Femur (tissue), 1 donor: ENCODE measurements around the gene IPO8.

Source experiments
- DNase-seq: peaks from one replicate; pipeline ENCODE4 v3.0.0-alpha.2; 2017

IPO8 gene

DNA sequence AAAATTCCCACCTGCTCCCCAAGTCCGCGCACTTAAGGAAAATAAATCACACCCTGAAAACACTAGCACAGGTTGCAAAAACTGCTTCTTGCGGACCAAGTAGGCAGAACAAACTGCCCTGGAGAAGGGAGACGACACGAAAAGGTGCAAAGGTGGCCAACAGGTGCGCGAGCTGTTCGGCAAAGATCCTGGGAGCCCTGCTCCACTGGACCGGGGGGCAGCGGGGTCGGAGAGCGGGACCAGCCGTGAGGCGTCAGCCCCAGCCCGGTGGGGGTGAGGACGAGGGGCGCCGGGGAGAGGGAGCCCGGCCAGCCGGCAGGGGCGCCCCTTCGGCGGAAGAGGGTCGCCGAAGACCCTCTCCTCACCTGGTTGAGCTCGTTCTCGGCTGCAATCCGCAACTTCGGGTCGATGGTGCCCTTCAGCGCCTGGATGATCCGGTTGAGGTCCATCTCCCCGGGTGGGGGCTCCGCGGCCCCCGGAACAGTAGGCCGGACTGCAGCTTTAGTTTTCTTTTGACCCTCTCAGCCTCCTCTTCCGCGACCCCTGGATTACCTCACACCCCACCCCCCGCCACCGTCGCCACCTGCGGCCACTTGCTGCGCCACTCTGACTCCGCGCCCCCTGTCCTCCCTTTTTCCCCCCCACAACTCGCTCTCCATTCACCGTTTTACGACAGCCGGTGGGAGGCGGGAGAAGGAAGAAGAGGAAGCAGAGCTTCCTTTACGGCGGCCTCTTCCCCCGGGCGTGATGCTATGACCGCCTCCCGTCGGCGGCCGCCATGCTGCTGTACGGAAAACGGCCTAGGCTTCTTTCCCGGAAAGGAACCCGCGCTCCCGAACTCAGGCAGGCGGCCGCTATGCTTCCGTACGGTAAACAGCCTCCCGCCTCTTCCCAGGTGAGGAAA is at the start of gene IPO8:
IPO8 (minus strand) TSS at position 671 of the 904 bp plus-strand sequence; CDS start at position 449, 222 bp downstream.
- peak; percentile 96 for DNase-seq

DNA sequence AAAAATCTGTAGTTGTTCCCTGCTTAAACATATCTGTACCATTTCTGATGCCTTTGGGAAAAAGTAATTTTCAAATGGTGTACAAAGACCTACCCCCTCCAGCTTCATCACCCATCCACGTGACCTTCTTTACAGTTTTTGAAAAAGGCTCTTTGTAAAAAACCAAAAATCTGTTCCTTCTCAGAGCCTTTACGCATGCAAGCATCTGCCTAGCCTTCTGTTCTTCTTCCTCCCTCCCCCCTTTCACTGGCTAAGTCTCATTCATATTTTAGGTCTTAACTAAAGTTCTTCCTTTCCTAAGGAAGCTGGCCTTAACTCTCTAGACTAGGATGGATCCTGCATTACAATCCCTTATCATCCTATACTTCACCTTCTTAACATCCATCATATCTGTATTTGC is 48.7 kb upstream of the IPO8 start:
- DNase-seq: no peak

DNA sequence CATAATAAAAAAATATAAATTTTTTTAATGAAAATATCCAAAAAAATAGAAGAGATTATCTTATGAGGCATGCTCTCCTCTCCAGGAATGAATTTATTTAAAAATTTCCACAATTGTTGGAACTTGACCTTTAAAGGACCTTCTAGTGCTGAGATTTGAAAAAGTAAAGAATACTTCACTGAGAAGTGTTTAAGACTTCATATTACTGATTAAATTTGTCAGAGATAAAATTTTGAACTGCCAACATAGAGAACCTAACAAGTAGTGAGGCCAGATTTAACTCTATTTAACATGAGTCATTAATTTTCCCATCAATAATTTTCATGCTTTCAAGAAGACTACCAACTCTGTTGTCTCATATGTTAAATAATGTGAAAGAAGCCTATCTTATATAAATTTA is 44.6 kb upstream of the IPO8 start:
- DNase-seq: no peak

DNA sequence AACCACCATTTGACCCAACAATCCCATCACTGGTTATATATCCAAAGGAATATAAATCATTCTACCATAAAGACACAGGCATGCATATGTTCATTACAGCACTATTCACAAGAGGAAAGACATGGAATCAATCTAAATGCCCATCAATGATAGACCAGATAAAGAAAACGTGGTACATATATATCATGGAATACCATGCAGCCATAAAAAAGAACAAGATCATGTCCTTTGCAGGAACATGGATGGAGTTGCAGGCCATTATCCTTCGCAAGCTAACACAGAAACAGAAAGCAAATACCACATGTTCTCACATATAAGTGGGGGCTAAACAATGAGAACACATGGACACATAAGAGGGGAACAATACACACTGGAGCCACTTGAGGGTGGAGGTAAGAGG is 43.4 kb upstream of the IPO8 start:
- no peak for DNase-seq

DNA sequence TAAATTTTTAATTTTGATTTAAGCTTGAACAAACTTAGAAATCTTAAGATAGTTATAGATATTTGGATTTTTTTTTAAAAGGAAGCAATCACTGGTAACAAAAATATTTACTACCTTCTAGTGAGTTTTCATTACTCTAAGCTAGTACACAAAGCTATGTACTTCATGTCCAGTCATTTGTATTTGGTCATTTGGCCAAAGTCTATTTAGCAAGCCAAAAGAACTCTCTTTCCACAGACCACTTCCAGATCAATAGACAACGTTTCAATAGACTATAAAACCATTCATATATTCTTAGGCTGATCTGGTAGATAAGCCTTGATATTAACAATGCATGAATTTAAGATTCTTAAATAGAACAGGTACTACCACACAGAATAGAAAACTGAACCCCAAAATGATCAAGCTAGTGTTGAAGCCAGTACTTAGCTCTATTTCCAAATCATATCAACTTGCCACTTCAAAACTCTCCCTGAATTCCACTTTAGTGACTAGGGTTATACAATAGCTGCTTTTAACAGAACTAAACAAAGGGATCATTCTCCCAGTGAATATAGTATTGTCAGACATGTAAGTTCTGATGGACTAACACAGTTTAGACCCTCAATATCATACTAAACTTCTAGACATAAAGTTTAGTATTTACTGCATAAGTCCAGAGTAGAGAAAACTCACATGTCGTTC is 37.4 kb upstream of the IPO8 start:
- DNase-seq: no peak

DNA sequence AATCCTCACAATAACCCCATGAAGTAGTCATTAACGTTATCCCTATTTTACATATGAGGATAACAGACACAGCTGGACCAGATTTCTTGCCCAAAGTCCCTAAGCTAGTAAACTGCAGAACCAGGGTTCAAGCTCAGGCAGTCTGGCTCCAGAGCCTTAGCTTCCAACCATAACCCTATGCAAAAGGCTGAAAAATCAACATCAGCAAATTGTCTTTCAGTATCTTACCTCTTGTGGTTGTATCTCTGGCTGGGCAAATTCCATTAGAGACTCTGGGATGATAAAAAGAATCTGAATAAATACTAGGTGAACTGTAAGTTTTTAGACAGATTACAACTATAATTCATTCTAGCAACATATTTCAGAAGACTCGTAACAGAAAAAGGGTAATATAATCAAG is 34.3 kb upstream of the IPO8 start:
- DNase-seq: no peak

DNA sequence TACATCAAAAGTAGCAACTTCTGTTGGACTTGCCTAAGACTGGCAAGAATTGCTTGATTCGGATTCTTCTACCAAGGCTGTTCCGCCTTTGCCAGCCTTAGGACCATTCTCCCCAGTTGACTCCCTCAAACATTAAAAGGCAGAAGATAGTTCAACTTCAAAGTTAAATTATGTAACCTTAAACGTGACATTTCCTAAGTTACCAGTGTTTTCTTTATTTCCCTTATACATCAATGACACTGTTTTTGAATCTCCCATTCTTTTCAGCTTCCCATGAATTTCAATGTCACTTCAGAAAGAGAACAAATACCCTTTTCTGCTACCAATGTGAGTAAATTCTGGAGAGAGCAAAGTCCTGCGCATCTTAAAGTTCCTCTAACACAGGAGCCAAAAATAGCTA is 33.9 kb upstream of the IPO8 start:
- no peak for DNase-seq

DNA sequence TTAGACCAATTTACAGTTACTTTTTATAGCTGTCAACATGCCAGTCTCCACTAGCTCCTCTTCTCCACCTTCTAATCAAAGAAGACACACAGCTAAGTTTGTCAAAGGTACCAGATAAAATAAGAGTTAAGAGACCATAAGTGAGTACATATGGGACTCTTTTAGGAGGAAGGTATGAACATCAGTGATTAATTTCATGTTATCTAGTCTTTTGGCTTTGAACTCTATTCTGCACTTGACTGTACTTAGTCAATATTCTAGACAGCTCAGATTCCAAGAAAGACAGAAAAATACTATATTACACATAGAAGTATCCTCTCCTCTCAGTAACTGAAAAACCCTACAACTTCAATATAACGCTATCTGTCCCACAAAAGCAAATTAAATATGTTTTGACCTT is 31.0 kb upstream of the IPO8 start:
- no peak for DNase-seq

DNA sequence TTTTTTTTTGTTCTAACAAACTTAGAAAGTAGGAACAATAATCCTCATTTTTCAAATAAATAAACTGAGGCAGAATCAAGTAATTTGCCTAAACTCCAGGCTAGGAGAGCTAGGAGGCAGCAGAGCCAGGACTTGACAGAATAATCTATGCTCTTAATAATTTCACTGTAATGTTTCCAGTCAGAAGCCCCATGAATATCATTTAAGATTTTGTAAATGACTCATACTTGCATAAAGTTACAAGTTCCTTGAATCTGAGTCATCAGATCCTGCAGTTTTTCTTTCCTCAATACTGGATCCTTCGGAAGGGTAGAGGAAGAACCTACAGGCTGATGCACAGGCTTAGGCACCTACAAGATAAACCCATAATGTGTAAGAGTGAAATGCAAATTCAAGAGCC is 30.1 kb upstream of the IPO8 start:
- no peak for DNase-seq

DNA sequence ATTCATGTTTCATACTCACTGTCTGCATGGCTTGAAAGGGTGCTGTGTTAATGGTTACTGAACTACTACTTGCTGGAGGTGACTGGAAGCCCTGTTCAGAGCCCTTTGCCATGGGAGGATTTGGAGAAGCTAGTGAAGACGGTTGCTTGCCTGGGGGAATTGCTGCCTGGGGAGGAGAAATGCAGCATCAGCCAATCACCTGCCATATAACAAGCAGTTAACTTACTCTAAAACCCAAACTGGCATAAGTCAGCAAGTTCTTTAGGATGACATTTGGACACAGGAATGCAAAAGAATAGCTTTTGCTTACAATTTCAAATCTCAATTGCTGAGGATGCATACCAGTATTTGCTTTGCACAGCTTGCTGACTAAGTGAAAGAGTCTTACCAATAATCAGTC is 23.4 kb upstream of the IPO8 start:
- no peak for DNase-seq

DNA sequence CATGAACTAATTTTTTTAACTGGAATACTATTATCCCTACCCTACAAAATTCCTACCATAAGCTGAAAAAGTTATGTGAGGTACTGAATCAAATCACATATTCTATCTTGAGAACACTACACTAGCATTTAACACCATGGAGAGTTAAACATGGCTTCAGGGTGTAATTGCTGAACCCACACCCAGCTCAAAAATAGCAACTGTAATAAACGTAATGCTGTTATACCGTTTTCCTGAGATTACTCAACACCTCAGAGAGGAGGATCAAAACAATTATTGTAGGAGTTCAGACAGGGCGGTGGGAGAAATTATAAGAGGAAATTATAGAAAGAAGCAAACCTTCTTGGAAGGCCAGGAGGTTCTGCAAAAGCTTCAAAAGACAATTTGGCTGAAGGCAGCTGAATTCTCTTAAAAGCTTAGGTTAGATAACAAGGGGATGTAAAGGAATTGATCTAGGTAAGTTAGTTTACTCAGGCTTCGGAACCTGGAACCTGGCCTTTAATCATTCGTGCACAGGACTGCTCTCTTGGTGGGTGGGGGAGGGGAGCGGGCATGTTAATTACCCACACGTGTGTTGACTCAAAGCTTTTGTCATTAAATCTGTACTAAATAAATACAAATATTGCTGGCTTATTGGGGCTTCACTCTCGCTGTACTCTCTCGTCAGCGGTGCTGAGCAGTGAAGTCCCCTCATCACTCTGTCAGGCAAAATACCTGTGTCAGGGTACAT is 12.1 kb upstream of the IPO8 start:
- no peak for DNase-seq

DNA sequence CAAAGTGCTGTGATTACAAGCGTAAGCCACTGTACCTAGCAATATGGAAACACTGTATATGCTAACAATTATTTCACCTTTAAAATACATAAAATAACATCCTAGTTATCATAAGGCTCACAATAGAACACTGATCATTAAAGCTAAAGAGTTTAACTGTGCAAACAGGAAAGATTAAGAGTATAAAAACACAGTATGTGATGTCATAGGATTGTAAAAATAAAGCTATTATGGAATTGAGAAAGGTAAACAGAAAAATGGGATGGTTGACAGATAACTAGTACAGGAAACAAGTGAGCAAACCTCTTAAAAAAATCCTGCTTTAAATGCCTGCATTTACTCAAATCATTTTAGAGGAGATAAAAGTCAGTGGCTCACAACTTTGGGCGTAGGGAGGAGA is 10.8 kb upstream of the IPO8 start:
- DNase-seq: no peak

DNA sequence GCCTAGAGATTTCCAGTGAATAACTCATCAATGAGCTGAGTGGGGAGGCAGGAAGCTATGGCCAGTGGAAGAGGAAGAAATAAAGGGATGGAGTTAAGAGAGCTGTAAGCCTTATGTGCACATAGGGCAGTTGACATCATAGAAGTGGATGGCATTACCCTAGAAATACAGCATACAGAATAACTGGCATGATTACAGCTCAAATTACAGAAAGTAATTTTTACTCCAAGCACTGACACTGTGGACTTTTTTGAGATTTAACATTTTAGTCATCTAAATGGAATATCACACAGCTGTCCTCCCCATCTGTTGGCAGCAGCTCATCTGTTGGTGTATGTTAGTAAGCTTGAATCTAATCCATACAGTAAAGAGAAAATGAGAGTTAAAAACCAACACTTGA is 5.4 kb upstream of the IPO8 start:
- DNase-seq: no peak

DNA sequence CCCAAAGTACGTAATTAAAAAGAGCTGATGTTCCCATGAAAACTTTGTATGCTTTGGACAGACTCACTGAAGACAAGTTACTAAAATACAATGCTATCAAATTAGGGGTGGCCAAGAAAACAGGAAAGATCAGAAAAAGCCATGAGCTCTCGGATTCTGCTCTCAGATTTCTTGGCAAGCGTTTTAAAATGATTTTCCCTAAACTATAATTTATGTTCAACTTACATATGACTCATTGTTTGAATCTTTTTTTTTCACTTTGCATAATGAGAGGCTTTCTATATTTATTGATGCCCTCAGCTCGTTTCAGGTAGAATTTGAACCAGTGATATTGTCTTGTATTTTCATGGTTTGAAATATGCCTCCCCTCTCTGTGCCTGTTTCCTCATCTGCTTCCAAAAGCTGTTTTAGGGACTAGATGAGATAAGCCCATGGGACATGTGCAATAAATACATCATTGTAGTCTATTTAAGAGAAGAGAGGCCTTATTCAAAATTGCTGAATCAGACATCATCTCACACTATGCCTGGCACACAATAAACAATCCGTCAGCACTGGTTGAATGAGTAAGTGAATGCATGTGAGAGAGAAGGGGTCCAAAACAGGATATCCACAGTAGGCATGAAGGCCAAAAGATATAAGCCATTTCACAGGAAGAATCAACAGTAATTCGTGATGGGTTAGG is 4.7 kb upstream of the IPO8 start:
- no peak for DNase-seq

DNA sequence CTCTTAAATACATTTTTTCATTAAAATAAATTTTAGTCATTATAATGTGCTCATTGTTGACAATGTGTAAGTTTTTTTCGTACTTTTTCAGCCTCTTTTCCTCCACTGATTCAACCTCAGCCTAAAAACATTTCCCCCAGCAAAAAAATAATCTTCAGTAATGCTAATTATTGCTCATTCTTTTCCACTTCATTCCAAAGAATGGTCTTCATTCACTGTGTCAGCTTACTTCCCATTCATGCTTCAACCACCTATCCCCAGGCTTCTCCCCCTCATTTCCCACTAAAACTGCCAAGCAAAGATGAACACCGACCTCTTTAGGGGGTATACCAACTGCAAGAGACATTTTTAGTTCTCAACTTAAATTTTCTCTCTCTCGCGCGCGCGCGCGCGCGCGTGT is 2.7 kb upstream of the IPO8 start:
- DNase-seq: no peak

DNA sequence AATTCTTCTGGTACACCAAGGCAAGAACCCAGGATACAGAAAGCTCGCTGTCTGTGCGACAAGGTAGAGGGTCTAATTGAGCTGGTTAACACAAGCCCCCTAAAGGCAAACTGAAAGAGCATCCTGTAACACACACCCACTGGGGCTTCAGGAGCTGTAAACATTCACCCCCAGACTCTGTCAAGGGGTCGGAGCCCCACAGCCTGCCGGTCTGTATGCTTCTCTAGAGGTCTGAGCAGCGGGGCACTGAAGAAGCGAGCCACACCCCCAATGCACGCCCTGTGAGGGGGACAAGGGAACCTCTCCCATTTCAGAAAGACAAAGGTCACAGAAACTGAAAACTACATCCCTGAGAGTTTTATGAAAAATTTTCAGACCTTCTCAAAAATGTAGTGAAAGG is 1.3 kb upstream of the IPO8 start:
- DNase-seq: no peak

DNA sequence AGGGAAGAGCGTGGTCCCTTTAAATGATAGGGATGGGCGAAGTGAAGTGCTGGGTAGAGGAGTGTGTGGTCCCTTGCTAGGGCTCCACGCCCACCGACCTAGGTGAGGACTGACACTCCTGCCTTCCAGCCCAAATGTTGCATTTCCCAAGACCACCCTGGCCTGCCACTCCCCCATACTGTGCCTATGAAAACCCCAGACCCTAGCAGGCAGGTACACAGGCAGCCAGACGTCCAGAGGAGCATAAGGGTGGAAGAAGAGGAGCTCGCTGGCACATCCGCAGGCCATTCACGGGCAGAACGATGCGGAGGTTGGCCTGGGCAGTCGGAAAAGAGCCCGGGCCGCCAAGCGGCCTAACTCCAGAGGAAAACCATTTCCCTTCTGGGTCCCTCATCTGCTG is 817 bp upstream of the IPO8 start:
- DNase-seq: no peak

DNA sequence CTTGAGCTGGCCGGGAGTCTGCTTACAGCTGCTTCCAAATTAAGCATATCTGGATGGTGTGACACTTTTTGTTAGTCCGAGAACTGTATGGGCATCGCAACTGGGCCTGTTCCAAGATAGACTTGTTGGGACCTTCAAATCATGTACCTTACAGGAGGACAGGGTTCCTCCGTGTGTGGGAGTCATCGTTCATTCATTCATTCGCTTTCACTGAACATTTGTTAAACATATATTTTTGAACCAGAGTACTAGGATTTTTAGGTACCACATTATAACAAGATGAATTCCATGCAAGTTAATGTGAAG is 387 bp upstream of the IPO8 start:
- no peak for DNase-seq

DNA sequence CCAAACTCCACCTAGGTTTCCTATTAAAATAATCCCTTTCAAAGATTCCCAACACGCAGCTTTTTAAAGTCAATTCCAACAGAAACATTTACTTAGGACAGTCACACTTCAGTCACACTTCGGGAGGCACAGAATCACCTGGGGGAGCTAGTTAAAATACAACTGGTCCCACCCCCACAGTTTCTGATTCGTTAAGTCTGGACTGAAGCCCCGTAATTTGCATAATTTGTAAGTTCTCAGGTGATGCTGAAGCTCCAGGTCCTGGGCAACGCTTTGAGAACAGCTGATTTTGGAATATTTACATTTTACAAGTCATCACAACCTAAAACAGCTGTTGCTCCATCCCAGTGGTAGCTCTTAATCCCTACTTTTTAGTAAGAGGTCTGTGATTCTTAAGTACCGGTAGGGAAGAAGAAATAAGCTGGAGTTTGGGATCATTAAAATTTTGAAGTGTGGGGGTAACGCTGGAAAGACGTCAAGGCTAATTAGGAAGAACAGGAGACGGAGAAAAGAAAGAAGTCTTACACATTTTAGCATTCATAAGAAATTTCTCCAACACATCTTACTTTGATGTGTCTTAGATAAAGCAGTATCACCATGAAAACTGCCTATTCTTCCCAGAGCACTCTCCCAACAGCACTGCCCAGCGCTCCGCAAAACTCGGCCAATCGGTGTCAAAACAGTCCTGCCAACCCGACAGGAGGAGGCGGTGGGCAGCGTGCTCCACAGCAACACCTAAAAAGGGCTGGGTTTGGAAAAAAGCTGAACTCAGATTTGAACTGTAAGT is 1.1 kb downstream of the IPO8 start:
- DNase-seq: peak; percentile 47

DNA sequence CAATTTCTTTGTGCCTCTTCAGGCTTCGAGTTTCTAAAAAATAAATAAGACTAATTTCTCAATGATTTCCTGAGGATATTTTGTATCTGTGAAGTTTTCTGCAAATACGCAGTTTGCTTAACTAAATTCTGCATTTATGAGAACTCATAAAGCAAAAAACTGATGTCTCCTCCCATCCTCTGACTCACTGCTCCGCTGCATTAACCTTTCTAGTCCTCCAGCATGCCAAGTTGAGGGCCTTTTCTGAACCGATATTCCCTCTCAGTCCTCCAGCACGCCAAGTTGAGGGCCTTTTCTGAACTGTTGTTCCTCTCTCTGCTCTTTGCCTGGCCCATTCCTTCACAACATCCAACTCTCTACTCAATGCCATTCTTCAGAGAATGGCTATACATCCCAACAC is 3.2 kb downstream of the IPO8 start:
- DNase-seq: no peak

DNA sequence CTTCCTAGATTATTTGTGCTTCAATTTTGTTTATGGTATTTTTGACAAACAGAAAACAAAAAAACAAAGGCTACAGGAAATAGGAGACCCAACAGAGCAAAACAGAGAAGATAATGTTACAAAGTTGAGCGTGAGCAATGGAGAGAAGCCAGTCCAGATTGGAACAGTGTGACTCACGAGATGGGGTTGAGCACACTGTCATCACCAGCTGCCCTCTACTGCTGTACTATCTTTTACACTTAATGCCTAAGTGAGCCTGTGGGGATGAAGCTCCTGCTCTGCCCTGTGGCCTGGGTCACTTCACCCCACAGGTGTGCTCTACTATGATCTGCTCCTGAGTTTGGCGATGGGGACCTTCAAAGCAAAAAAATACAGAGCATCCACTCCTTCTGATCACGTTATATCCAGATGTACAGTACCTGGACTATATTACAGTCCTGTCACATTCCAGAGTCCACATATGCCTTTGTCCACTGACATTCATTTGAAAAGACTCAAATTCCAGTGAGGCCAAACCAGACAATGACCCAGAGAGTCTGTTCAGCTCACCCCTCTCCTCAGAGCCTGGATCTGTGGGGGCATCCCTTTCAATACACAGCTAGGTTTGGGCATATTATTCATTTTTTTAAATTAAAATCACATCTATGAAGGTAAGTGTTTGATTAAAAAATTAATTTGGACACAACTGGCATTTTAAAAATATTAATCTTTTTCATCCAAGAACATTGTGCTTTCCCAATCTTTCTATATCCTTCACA is 4.4 kb downstream of the IPO8 start:
- no peak for DNase-seq
